Stomach smooth muscle (tissue), 2 donors: ENCODE data around the gene DIRAS1.

Source experiments
- H3K27ac ChIP-seq: one replicate; pipeline ENCODE4 v1.7.0; 2013; ENCODE audit warnings: mild to moderate bottlenecking, low read length, inconsistent platforms
- H3K27me3 ChIP-seq, 2 donors: one replicate each; pipeline ENCODE4 v1.7.0; 2013; ENCODE audit warnings: low read length in 2 of 2; ENCODE audit not compliant: insufficient read depth in 2 of 2, control insufficient read depth in 1 of 2
- H3K36me3 ChIP-seq, 2 donors: one replicate each; pipeline ENCODE4 v1.7.0; 2013; ENCODE audit warnings: low read length in 2 of 2; ENCODE audit not compliant: control insufficient read depth in 2 of 2, insufficient read depth in 2 of 2
- H3K4me1 ChIP-seq: one replicate; pipeline ENCODE4 v1.7.0; 2013; ENCODE audit warnings: low read length; ENCODE audit not compliant: control insufficient read depth, insufficient read depth
- H3K4me3 ChIP-seq, 2 donors: one replicate each; pipeline ENCODE4 v1.7.0; 2013; ENCODE audit warnings: low read length in 2 of 2
- H3K9ac ChIP-seq, 2 donors: one replicate each; pipeline ENCODE4 v1.7.0; 2013; ENCODE audit warnings: low read length in 2 of 2, mild to moderate bottlenecking in 1 of 2
- H3K9me3 ChIP-seq, 2 donors: one replicate each; pipeline ENCODE4 v1.7.0; 2013; ENCODE audit warnings: low read length in 2 of 2; ENCODE audit not compliant: control insufficient read depth in 2 of 2
- donor health status: healthy.
- donor health status: Pancreatic carcinoma.

DIRAS1 gene

GRCh38 chr19:2726160-2726855 lies 5.1 kb upstream of the DIRAS1 start:
- no peak overlapping the region for H3K4me3 ChIP-seq
- H3K9me3 ChIP-seq, result no peaks in the 10 kb centered on the region
- H3K36me3 ChIP-seq, result no peaks in the 10 kb centered on the region
- H3K27ac ChIP-seq, result no peak overlapping the region
- H3K27me3 ChIP-seq, result peaks cover 25 to 28% of the 10 kb centered on the region in 2 donors
- H3K4me1 ChIP-seq, result peaks cover 21% of the 10 kb centered on the region
- H3K9ac ChIP-seq, result no peak overlapping the region

- Histone ChIP-seq H3K27me3 (peaks cover 30 to 37% of the 10 kb centered on the region in 2 donors), H3K27ac (no peak overlapping the region)
These were observed 3.0 kb upstream of the DIRAS1 start for GRCh38 chr19:2724148-2724557.

GRCh38 chr19:2723747-2724146 lies 2.6 kb upstream of the DIRAS1 start:
- peak overlapping the region in 1 of 2 donors; percentile 29 for H3K4me3 ChIP-seq
- H3K27me3 ChIP-seq, result peaks cover 30 to 37% of the 10 kb centered on the region in 2 donors
- peaks cover 29% of the 10 kb centered on the region for H3K4me1 ChIP-seq
- peak overlapping the region; percentile 49 for H3K27ac ChIP-seq
- H3K36me3 ChIP-seq, result no peaks in the 10 kb centered on the region
- H3K9me3 ChIP-seq, result no peaks in the 10 kb centered on the region
- H3K9ac ChIP-seq, result no peak overlapping the region

More at GRCh38 chr19:2724148-2724557, 3.0 kb upstream of the DIRAS1 start:
- no peak overlapping the region for H3K9ac ChIP-seq
- no peaks in the 10 kb centered on the region for H3K36me3 ChIP-seq
- H3K4me3 ChIP-seq, result no peak overlapping the region
- H3K4me1 ChIP-seq, result peaks cover 29% of the 10 kb centered on the region
- no peaks in the 10 kb centered on the region for H3K9me3 ChIP-seq

GRCh38 chr19:2723345-2723715 lies 2.2 kb upstream of the DIRAS1 start:
- peak overlapping the region; percentile 49 for H3K27ac ChIP-seq
- peaks cover 29% of the 10 kb centered on the region for H3K4me1 ChIP-seq
- H3K27me3 ChIP-seq, result peaks cover 30 to 37% of the 10 kb centered on the region in 2 donors

GRCh38 chr19:2722541-2723344 lies 1.6 kb upstream of the DIRAS1 start:
- Histone ChIP-seq H3K4me3 (peak overlapping the region in 1 of 2 donors; percentile 29), H3K9me3 (no peaks in the 10 kb centered on the region), H3K9ac (peak overlapping the region in 1 of 2 donors; percentile 55), H3K27me3 (peaks cover 30 to 37% of the 10 kb centered on the region in 2 donors), H3K4me1 (peaks cover 29% of the 10 kb centered on the region), H3K27ac (peak overlapping the region; percentile 49), H3K36me3 (no peaks in the 10 kb centered on the region)

More at GRCh38 chr19:2723345-2723715, 2.2 kb upstream of the DIRAS1 start:
- peak overlapping the region in 1 of 2 donors; percentile 29 for H3K4me3 ChIP-seq
- no peaks in the 10 kb centered on the region for H3K36me3 ChIP-seq
- peak overlapping the region in 1 of 2 donors; percentile 55 for H3K9ac ChIP-seq
- no peaks in the 10 kb centered on the region for H3K9me3 ChIP-seq

GRCh38 chr19:2721570-2722540 lies 683 bp upstream of the DIRAS1 start:
- no peaks in the 10 kb centered on the region for H3K36me3 ChIP-seq
- H3K27ac ChIP-seq, result no peak overlapping the region
- H3K4me1 ChIP-seq, result peaks cover 29% of the 10 kb centered on the region
- no peaks in the 10 kb centered on the region for H3K9me3 ChIP-seq
- peak overlapping the region in 1 of 2 donors; percentile 47 for H3K4me3 ChIP-seq
- peaks cover 22 to 30% of the 10 kb centered on the region in 2 donors for H3K27me3 ChIP-seq
- no peak overlapping the region for H3K9ac ChIP-seq

GRCh38 chr19:2719920-2720776 lies 1.0 kb downstream of the DIRAS1 start:
- Histone ChIP-seq H3K4me3 (peak overlapping the region in 1 of 2 donors; percentile 44), H3K9me3 (peaks cover 4% of the 10 kb centered on the region in 2 donors), H3K27ac (no peak overlapping the region), H3K4me1 (peaks cover 29% of the 10 kb centered on the region), H3K27me3 (peaks cover 18 to 23% of the 10 kb centered on the region in 2 donors), H3K9ac (no peak overlapping the region), H3K36me3 (no peaks in the 10 kb centered on the region)

GRCh38 chr19:2719232-2719735 lies 1.9 kb downstream of the DIRAS1 start:
- H3K36me3 ChIP-seq, result no peaks in the 10 kb centered on the region
- H3K27ac ChIP-seq, result no peak overlapping the region
- no peak overlapping the region for H3K9ac ChIP-seq
- peaks cover 18 to 23% of the 10 kb centered on the region in 2 donors for H3K27me3 ChIP-seq
- H3K4me3 ChIP-seq, result no peak overlapping the region
- H3K4me1 ChIP-seq, result peaks cover 29% of the 10 kb centered on the region
- peaks cover 4 to 9% of the 10 kb centered on the region in 2 donors for H3K9me3 ChIP-seq

GRCh38 chr19:2717638-2718541 lies 3.3 kb downstream of the DIRAS1 start:
- Histone ChIP-seq H3K4me3 (no peak overlapping the region), H3K9ac (no peak overlapping the region), H3K36me3 (no peaks in the 10 kb centered on the region), H3K9me3 (peaks cover 4 to 9% of the 10 kb centered on the region in 2 donors), H3K27ac (no peak overlapping the region), H3K4me1 (peaks cover 19% of the 10 kb centered on the region), H3K27me3 (peaks cover 18 to 20% of the 10 kb centered on the region in 2 donors)
